ENCODE data around the gene KCNMB4. TPM values are rescaled to one million over a fixed set of nuclear protein-coding genes. Genes with fewer than 3 reads are reported as not detected.

Gene KCNMB4
- total RNA-seq, 2 experiments from 2014 or later: 5.8 to 7.6 TPM

- no peaks in the 10 kb centered on the region for H4K20me1 ChIP-seq (ENCODE audit: insufficient read depth, low read length)
- H3K9me2 ChIP-seq (ENCODE audit: insufficient read depth, low read length): no peaks in the 10 kb centered on the region
- peaks cover 28% of the 10 kb centered on the region for H3K36me3 ChIP-seq (ENCODE audit: insufficient read depth, low read length)
- no peak overlapping the region for H3K4me2 ChIP-seq (ENCODE audit: low read length)
- POLR2A ChIA-PET: interaction anchor here (0.7 to 1.9 kb wide), 3 partner anchors 12 to 1999 kb away, joined by 4 to 5 read pairs (median 5); no protein-coding TSS in a partner anchor
- BruUV-seq (replicated peaks): no TSS peak
- no peaks in the 10 kb centered on the region for H3K4me1 ChIP-seq (ENCODE audit: insufficient read depth, low read length, poor library complexity, severe bottlenecking)
- H3K79me2 ChIP-seq (ENCODE audit: insufficient read depth, low read depth, low read length): no peaks in the 10 kb centered on the region
- CTCF ChIA-PET (ENCODE audit: unreplicated experiment): no interaction called here
- no peak overlapping the region for H3K27ac ChIP-seq (ENCODE audit: low read depth, low read length, poor library complexity, severe bottlenecking)
- peak; percentile 8 for DNase-seq (ENCODE audit: low spot score)
- H3K9me3 ChIP-seq (ENCODE audit: low read length): no peaks in the 10 kb centered on the region
- no peak overlapping the region for H3K4me3 ChIP-seq (ENCODE audit: low read depth, low read length, poor library complexity, severe bottlenecking)
- intact Hi-C loops (cut with micrococcal nuclease; ENCODE audit: unreplicated experiment): no loop called here
- H2AFZ ChIP-seq (ENCODE audit: low read length): no peak overlapping the region
- peak; percentile 30; the same call in 1 of the 2 replicates for TF ChIP-seq CTCF (conservative IDR thresholded peaks at IDR 0.05; ENCODE audit: low read length)
- no peak for TF ChIP-seq EZH2phosphoT487 (IDR thresholded peaks at IDR 0.05; ENCODE audit: borderline replicate concordance, low read depth, low read length)
Observed at GRCh38 chr12:70402597-70402996, 36.5 kb downstream of the KCNMB4 start.

- CTCF ChIA-PET (ENCODE audit: unreplicated experiment): no interaction called here
- POLR2A ChIA-PET: interaction anchor here (0.7 kb wide), 1 partner anchor 498 kb away, joined by 3 read pairs; no protein-coding TSS in a partner anchor
- H3K4me3 ChIP-seq (ENCODE audit: low read depth, low read length, poor library complexity, severe bottlenecking): no peak overlapping the region
- BruUV-seq (replicated peaks): no TSS peak
- DNase-seq (ENCODE audit: low spot score): no peak
- intact Hi-C loops (cut with micrococcal nuclease; ENCODE audit: unreplicated experiment): no loop called here
- no peak overlapping the region for H3K4me2 ChIP-seq (ENCODE audit: low read length)
- H3K27ac ChIP-seq (ENCODE audit: low read depth, low read length, poor library complexity, severe bottlenecking): no peak overlapping the region
- peaks cover 25% of the 10 kb centered on the region for H3K36me3 ChIP-seq (ENCODE audit: insufficient read depth, low read length)
- H3K4me1 ChIP-seq (ENCODE audit: insufficient read depth, low read length, poor library complexity, severe bottlenecking): no peaks in the 10 kb centered on the region
- H3K79me2 ChIP-seq (ENCODE audit: insufficient read depth, low read depth, low read length): no peaks in the 10 kb centered on the region
- no peaks in the 10 kb centered on the region for H4K20me1 ChIP-seq (ENCODE audit: insufficient read depth, low read length)
- H3K9me2 ChIP-seq (ENCODE audit: insufficient read depth, low read length): no peaks in the 10 kb centered on the region
- H2AFZ ChIP-seq (ENCODE audit: low read length): no peak overlapping the region
- TF ChIP-seq EZH2phosphoT487 (IDR thresholded peaks at IDR 0.05; ENCODE audit: borderline replicate concordance, low read depth, low read length): no peak
- TF ChIP-seq CTCF (conservative IDR thresholded peaks at IDR 0.05; ENCODE audit: low read length): no peak
- H3K9me3 ChIP-seq (ENCODE audit: low read length): no peaks in the 10 kb centered on the region
Observed at GRCh38 chr12:70403826-70404225, 37.7 kb downstream of the KCNMB4 start.

- POLR2A ChIA-PET: interaction anchor here (0.8 kb wide), 1 partner anchor 78 kb away, joined by 3 read pairs; no protein-coding TSS in a partner anchor
- TF ChIP-seq CTCF (conservative IDR thresholded peaks at IDR 0.05; ENCODE audit: low read length) (no peak), EZH2phosphoT487 (IDR thresholded peaks at IDR 0.05; ENCODE audit: borderline replicate concordance, low read depth, low read length) (no peak)
- BruUV-seq (replicated peaks): no TSS peak
Observed at GRCh38 chr12:70408004-70408790, 42.1 kb downstream of the KCNMB4 start.

More at GRCh38 chr12:70408004-70408790, 42.1 kb downstream of the KCNMB4 start:
- Histone ChIP-seq H3K36me3 (ENCODE audit: insufficient read depth, low read length) (no peaks in the 10 kb centered on the region; the same call in 1 of the 2 replicates), H3K4me2 (ENCODE audit: low read length) (no peak overlapping the region), H3K9me3 (ENCODE audit: low read length) (no peaks in the 10 kb centered on the region), H2AFZ (ENCODE audit: low read length) (no peak overlapping the region), H4K20me1 (ENCODE audit: insufficient read depth, low read length) (no peaks in the 10 kb centered on the region), H3K9me2 (ENCODE audit: insufficient read depth, low read length) (no peaks in the 10 kb centered on the region), H3K27ac (ENCODE audit: low read depth, low read length, poor library complexity, severe bottlenecking) (no peak overlapping the region), H3K4me1 (ENCODE audit: insufficient read depth, low read length, poor library complexity, severe bottlenecking) (no peaks in the 10 kb centered on the region), H3K4me3 (ENCODE audit: low read depth, low read length, poor library complexity, severe bottlenecking) (no peak overlapping the region), H3K79me2 (ENCODE audit: insufficient read depth, low read depth, low read length) (no peaks in the 10 kb centered on the region)
- CTCF ChIA-PET (ENCODE audit: unreplicated experiment): no interaction called here
- no peak for DNase-seq (ENCODE audit: low spot score)
- intact Hi-C loops (cut with micrococcal nuclease; ENCODE audit: unreplicated experiment): no loop called here
